Stimulated activated CD8-positive, alpha-beta memory T cell treated with anti-CD3 and anti-CD28 coated beads, Interleukin-7, amount 100 ng/mL, for 48 hours (primary cell): ENCODE results near the gene WDFY4.

Source experiments
- DNase-seq, 2 donors: peaks; one replicate each; pipeline ENCODE4 v3.0.0-alpha.2; 2020; ENCODE audit warnings: low read depth in 1 of 2; ENCODE audit errors: extremely low read depth in 1 of 2

Gene WDFY4

GRCh38 chr10:48807791-48808470 lies 123.3 kb downstream of the WDFY4 start:
- no peak for DNase-seq

DNA sequence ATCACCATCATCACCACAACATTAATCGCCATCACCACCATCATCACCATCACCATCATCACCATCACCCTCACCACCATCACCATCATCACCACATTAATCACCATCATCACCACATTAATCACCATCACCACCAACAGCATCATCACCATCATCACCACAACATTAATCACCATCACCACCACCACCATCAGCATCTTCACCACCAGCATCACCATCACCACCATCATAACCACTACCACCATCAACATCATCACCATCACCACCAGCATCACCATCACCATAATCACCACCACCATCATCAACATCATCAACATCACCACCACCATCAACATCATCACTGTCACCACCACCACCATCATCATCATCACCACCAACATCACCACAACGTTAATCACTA lies 124.6 kb downstream of the WDFY4 start:
- no peak for DNase-seq

GRCh38 chr10:48811461-48811860 lies 126.8 kb downstream of the WDFY4 start:
- no peak for DNase-seq

GRCh38 chr10:48811917-48812316 lies 127.2 kb downstream of the WDFY4 start:
- DNase-seq: no peak

DNA sequence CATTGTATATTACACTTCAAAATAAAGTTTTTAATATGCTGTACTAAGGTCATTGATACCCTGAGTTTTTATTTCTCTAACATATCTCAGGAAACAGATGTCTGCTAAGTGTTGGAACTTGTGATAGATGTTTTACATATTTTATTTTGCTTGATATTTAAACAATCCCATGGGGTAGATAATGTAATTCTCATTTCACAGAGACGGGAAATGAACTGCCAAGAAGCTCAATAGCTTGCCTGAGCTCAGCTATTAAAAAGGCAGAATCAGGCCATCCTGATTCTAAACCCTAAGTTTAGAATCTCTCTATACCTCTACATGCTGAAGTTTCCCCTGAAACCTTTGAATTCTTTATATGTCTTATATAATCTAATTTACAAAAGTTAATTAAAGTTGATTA lies 128.6 kb downstream of the WDFY4 start:
- DNase-seq: no peak

- DNase-seq: no peak
These were observed 129.2 kb downstream of the WDFY4 start for GRCh38 chr10:48813825-48814224.

- no peak for DNase-seq
These were observed 130.3 kb downstream of the WDFY4 start for GRCh38 chr10:48814933-48815332.

DNA sequence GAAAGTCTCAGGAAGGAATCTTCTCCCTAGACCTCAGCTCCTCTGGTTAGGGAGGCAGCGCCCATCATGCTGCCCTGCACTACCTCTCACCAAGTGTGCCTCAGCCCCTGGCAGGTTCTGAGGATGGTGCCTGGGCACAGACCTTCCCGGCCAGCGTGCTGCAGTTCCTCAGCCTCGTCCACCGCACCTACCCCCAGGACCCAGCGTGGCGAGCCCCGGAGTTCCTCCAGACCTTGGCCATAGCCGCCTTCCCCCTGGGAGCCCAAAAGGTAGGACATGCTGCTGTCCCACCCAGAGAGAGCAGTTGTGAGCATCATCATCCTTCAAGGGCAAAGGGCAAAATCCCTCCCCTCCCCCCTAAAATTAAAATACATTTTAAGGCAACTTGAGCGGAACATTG lies 132.5 kb downstream of the WDFY4 start:
- no peak for DNase-seq

DNA sequence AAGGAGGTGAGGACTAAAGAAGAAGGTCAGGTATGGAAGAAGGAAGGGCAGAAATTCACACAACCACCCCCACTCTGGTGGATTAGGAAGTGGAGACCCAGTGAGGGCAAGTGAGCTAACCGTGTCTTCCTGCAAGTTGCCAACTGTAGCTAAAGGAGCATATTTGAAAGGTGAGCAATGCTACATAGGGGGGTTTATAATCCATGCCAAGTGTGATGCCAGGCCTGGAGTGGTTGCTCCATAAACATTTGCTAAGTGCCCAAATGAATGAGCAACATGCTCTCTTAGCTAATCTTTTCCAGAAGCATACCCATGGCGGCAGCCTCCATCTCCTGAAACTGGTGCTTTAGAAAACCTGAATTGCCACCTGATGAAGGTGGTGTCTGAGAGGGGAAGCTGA lies 133.4 kb downstream of the WDFY4 start:
- no peak for DNase-seq

DNA sequence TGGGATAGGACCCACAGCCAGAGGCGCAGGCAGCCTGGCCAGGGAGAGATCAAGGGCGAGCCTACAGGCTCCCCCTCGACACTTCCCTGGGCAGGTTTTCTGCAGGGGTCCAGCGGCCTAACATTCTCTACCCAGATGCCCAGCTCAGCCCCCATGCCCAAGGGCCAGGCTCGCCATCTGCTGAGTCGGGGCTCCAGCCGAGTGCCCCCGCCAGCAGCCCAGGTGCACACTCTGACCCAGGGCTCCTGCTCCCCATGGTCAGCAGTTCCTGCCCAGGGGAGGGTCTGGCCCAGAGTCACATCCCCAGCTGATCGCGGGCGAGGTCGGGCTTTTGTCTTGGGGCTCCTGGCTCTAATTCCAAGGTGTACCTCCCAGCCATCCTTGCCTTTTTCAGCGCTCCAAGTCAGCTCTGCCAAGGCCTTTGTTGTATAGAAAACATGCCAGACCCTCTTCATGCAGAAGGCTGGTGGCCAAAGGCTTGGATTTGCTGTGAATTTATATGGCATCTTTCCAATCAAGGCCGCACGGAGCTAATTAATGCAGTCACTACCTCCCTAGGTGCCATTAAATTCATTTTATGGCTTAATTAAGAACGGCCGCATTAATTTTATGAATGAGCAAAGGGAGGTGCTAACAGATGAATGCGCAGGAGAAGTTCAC lies 134.3 kb downstream of the WDFY4 start:
- no peak for DNase-seq

GRCh38 chr10:48819783-48820182 lies 135.1 kb downstream of the WDFY4 start:
- no peak for DNase-seq

- DNase-seq: no peak
These were observed 135.6 kb downstream of the WDFY4 start for GRCh38 chr10:48820231-48820630.

DNA sequence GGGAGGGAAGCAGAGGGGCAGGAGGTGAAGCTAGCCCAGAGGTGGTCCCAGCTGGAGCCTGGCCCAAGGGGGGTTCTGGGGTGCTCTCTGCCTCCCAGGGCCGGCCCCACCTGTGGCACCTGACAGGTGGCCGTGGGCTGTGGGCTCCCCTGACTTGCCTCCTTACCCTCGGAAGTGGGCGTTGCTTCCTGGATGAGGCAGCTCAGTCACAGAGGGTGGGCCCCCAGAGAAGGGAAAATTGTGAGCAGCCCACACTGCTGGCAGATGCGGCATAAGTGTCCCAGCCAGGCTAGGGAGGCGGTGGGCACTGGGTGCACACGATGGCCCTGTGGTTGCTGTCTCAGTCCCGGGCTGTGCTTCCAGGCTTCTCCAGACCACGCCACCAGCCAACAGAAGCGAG lies 136.0 kb downstream of the WDFY4 start:
- DNase-seq: no peak

DNA sequence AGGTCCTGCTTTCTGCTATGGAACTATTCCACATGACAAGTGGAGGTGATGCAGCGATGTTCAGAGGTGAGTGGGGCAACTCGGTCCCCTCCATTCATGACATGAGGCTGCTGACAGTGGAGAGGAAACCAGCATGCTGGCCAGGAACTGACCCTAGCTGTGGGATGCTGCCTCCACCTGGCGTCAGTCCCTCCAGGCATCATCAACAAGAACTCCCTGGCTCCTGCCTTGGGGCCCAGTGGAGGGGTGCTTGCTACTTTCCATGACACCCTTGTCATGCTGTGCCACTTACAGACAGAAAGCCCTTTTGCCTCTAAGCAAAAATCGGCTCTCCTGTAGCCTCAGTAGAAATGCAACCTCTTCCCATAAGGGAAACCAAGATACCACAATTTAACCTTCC lies 136.4 kb downstream of the WDFY4 start:
- no peak for DNase-seq

- DNase-seq: no peak
These were observed 137.0 kb downstream of the WDFY4 start for GRCh38 chr10:48821692-48822091.

DNA sequence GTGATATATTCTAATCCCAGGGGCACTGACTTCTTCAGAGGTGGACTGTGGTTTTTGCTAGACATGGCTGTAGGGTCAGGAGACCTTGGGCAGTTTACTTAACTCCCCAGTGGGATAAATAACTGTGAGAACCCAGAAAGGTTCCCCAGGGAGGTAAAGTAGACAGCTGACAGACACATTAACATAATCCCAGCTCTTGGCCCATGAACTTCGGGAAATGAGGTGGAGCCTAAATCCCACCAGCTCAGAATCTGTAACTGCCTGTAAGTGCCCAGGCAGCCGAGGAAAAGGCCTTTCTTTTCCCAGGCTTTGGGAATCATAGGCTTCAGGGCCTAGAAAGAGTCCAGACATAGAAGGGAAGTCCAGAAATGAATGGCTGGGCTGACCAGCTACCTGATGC lies 149.0 kb downstream of the WDFY4 start:
- no peak for DNase-seq

- DNase-seq: no peak
These were observed 149.7 kb downstream of the WDFY4 start for GRCh38 chr10:48834189-48834965.

- no peak for DNase-seq
These were observed 151.1 kb downstream of the WDFY4 start for GRCh38 chr10:48835781-48836180.

DNA sequence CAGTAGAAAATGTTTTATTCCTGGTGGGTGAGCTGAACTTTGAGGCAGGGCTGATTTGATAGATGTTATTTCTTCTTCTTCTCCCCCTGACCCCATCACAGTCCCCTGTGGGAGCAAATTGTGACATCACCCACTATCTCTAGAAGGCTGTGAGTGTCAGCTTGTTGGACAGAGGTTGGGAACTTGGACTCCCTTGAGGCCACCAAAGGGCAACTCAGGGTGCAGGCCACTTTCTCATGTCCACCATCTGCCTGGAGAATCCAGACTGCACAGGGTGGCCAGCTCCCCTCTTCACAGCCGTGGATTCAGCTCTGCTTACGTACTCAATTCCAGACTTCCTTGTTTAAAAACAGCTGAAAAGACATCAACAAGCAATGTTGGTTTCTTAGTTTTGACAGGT lies 151.9 kb downstream of the WDFY4 start:
- no peak for DNase-seq

DNA sequence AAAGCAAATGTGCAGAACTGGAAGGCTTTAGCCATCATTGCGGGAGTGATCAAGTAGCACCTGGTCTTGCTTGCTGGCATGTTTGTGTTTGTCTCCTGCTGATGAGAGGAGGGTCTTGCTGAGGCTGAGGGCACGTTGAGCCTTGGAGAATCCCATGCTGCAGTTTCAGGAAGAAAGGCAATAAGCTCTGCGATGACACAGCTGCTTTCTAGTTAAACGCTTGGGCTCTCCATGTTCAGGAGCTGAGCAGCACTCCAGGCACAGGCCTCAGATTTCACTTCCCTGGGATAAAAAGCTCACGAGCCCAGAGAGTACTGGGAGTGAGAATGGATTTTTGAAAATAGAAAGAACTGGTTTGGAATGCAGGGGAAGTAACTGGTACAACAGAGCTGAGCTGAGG lies 154.2 kb downstream of the WDFY4 start:
- DNase-seq: no peak

DNA sequence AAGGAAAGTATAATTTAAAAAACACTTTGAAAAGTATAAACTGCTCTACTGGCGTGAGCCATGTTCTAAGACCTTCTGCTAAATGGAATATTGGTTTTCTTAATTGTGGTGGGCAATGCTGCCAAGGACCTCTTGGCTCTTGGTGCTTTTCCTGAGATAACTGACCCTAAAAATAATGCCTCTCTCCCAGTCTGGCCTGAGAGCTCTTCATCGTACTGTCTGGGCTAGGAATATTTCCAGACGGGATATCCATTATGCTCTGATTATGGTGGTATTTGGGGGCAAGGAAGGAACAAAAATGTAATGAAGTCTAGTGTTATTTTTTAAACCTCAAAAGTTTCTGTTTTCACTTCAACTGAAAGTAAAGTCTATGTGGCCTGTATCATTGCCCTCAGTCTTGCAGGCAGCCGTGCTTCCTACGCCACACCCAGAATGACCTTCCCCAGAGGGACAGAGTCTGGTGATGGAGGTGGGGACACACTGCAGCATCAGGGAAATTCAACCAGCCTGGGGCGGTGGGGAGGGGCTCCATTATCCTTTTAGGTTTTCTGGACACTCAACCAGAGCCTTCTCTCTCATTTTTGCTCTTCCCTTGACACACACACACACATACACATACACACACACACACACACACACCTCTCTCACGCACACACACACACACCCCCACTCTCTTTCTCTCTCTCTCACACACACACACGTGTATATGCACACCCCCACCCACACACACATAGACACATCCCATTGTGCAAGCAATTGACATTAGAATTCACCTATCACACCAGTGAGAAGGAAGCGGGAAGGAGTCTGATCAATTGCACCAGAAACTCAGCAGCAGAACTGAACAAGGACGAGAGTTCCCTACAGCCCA lies 155.4 kb downstream of the WDFY4 start:
- no peak for DNase-seq
